NB4 (cell line): ENCODE data around the gene TJAP1.

Experiments used
- CTCF ChIP-seq: IDR thresholded peaks from one replicate; pipeline ENCODE4 v1.5.1; 2012; ENCODE audit warnings: low read depth, low read length
- MYC ChIP-seq: IDR thresholded peaks from 2 replicates; pipeline ENCODE4 v1.6.1; 2011; ENCODE audit warnings: low read depth, low read length
- POLR2A ChIP-seq: IDR thresholded peaks from 2 replicates; pipeline ENCODE4 v1.6.1; 2011; ENCODE audit warnings: mild to moderate bottlenecking; ENCODE audit not compliant: insufficient read length; ENCODE audit errors: extremely low read depth
- TF ChIP-seq, protein P1 (sequence below): IDR thresholded peaks from 2 replicates; pipeline ENCODE4 v1.6.1; 2011; ENCODE audit warnings: low read depth, low read length

- no peak for TF ChIP-seq CTCF
- TF ChIP-seq POLR2A: no peak
- TF ChIP-seq MYC: no peak
- TF ChIP-seq, protein P1, sequence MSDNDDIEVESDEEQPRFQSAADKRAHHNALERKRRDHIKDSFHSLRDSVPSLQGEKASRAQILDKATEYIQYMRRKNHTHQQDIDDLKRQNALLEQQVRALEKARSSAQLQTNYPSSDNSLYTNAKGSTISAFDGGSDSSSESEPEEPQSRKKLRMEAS: no peak
Measured at GRCh38 chr6:43453831-43454230, 23.5 kb upstream of the TJAP1 start.
